ENCODE data around the gene IZUMO2. TPM values are rescaled to one million over a fixed set of nuclear protein-coding genes. Genes with fewer than 3 reads are reported as not detected.
"Not testable (repeated sequence)": the region's sequence is repeated elsewhere in the genome, so short reads cannot be mapped to it uniquely, and the experiment has no call there.

Gene IZUMO2
- total RNA-seq, 4 donors from 2014 or later: not detected

DNA sequence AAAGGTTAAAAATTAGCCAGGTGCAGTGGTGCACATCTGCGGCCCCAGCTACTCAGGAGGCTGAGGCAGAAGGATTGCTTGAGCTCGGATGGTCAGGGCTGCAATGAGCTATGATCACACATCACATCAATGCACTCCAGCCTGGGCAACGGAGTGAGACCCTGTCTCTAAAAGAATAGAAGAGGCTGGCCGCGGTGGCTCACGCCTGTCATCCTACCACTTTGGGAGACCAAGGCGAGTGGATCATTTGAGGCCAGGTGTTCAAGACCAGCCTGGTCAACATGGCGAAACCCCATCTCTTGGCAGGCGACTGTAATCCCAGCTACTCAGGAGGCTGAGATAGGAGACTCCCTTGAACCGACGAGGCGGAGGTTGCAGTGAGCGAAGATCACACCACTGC, 59.7 kb downstream of the IZUMO2 start:
- not testable (repeated sequence) for ATAC-seq (ENCODE audit: low FRiP score); DNase-seq (ENCODE audit: low spot score)

Other genes with a start within 250 kb of the IZUMO2 start
- gene ATF5, start 234.1 kb downstream of the IZUMO2 start, total RNA-seq: 10 to 100 TPM; 10.2 to 17.7 (median 15.7) TPM
- 10 to 100 TPM; 24.9 to 45.5 (median 30.6) TPM for gene NUP62, start 233.8 kb downstream of the IZUMO2 start, total RNA-seq
- gene SIGLEC11, start 202.1 kb downstream of the IZUMO2 start, total RNA-seq: 1 to 10 TPM; 1.7 to 9.0 (median 5.1) TPM
- 10 to 100 TPM; 14.4 to 43.0 (median 27.6) TPM for gene VRK3, start 137.9 kb downstream of the IZUMO2 start, total RNA-seq
- 10 to 100 TPM in 2 of 4 donors, 1 to 10 TPM in 2; 7.3 to 13.6 (median 10.6) TPM for gene ZNF473, start 137.3 kb downstream of the IZUMO2 start, total RNA-seq
- 10 to 100 TPM in 3 of 4 donors, 1 to 10 TPM in 1; 8.0 to 12.8 (median 10.3) TPM for gene MYH14, start 40.3 kb upstream of the IZUMO2 start, total RNA-seq
- under 1 TPM; 0.28 to 0.72 (median 0.31) TPM for gene KCNC3, start 166.1 kb upstream of the IZUMO2 start, total RNA-seq
- gene NAPSA, start 202.4 kb upstream of the IZUMO2 start, total RNA-seq: 1 to 10 TPM in 2 of 4 donors, not detected in 2; 1.3 TPM
- gene NR1H2, start 213.2 kb upstream of the IZUMO2 start, total RNA-seq: 10 to 100 TPM; 73.5 to 93.5 (median 82.0) TPM
- 10 to 100 TPM; 10.0 to 17.2 (median 11.7) TPM for gene POLD1, start 221.1 kb upstream of the IZUMO2 start, total RNA-seq